B cell (primary cell): ENCODE measurements around the gene RACK1. TPM values are rescaled to one million over a fixed set of nuclear protein-coding genes. Genes with fewer than 3 reads are reported as not detected.

ENCODE experiments used
- ATAC-seq: fragments of 200-7000 bp; cut with Tn5 transposase; one replicate; pipeline ENCODE4 v1.10.0; 2021; ENCODE audit warnings: low read depth, mild to moderate bottlenecking, moderate number of reproducible peaks, moderate library complexity
- CTCF ChIA-PET: fragments of 350-600 bp; sonication (Branson Sonifier 250); formaldehyde crosslinking; loops from one replicate; lab custom pipeline; 2021; ENCODE audit warnings: antibody characterized with exemption, inconsistent platforms; lab: Charles Lee
- POLR2A ChIA-PET: fragments of 350-600 bp; sonication (Branson Sonifier 250); formaldehyde crosslinking; loops from one replicate; lab custom pipeline; 2021; ENCODE audit warnings: antibody characterized with exemption; lab: Charles Lee
- DNase-seq: peaks from one replicate; pipeline ENCODE4 v3.0.0; 2013
- H2AFZ ChIP-seq: 2 replicates; pipeline ENCODE4 v1.6.1; 2012; ENCODE audit warnings: mild to moderate bottlenecking, low read depth, low read length; ENCODE audit not compliant: insufficient read depth, poor library complexity, severe bottlenecking
- H3K27ac ChIP-seq, 2 donors: 1 replicate in 1 of 2; 2 replicates in 1 of 2; pipeline ENCODE4 v1.5.1; 2012 to 2013; ENCODE audit warnings: low read length in 2 of 2, mild to moderate bottlenecking in 2 of 2, moderate library complexity in 1 of 2
- H3K27me3 ChIP-seq, 4 experiments: fragments of 200-600 bp in 1 of 4; sonication (generic) in 1 of 4; replicated peaks in 1 of 4; 1 replicate in 2 of 4; 2 replicates in 2 of 4; pipeline versions ENCODE4 v1.6.1 to v1.7.0; 2013 to 2016; ENCODE audit warnings: low read length in 3 of 4, mild to moderate bottlenecking in 2 of 4, mixed read lengths in 1 of 4, moderate library complexity in 1 of 4; ENCODE audit not compliant: insufficient read depth in 4 of 4, control insufficient read depth in 3 of 4; ENCODE audit errors: control extremely low read depth in 1 of 4
- H3K36me3 ChIP-seq, 2 experiments: replicated peaks in 1 of 2; 1 replicate in 1 of 2; 2 replicates in 1 of 2; pipeline versions ENCODE4 v1.6.1 to v1.7.1; 2013; ENCODE audit warnings: low read length in 1 of 2; ENCODE audit not compliant: insufficient read depth in 2 of 2, control insufficient read depth in 1 of 2; ENCODE audit errors: control extremely low read depth in 1 of 2, extremely low read depth in 1 of 2
- H3K4me1 ChIP-seq, 2 donors: fragments of 200-600 bp in 1 of 2; sonication (generic) in 1 of 2; 1 replicate in 1 of 2; 2 replicates in 1 of 2; pipeline versions ENCODE4 v1.5.1 to v1.6.1; 2013 to 2017; ENCODE audit warnings: low read length in 2 of 2; ENCODE audit not compliant: control insufficient read depth in 2 of 2, insufficient read depth in 2 of 2
- H3K4me2 ChIP-seq: replicated peaks from 2 replicates; pipeline ENCODE3; 2012; ENCODE audit warnings: mild to moderate bottlenecking, low read depth, low read length; ENCODE audit not compliant: poor library complexity, severe bottlenecking
- H3K4me3 ChIP-seq, 5 experiments: fragments of 200-600 bp in 1 of 5; sonication (generic) in 1 of 5; 1 replicate in 3 of 5; 2 replicates in 2 of 5; pipeline versions ENCODE4 v1.5.1 to v1.7.0; 2011 to 2016; ENCODE audit warnings: low read length in 4 of 5, mild to moderate bottlenecking in 4 of 5, low read depth in 2 of 5, control low read depth in 1 of 5, moderate library complexity in 1 of 5; ENCODE audit not compliant: insufficient read depth in 1 of 5; ENCODE audit errors: control extremely low read depth in 1 of 5, extremely low read depth in 1 of 5
- H3K79me2 ChIP-seq: fragments of 200-600 bp; sonication (generic); one replicate; pipeline ENCODE4 v1.6.0; 2016; ENCODE audit warnings: low read length; ENCODE audit not compliant: control insufficient read depth, insufficient read depth
- H3K9ac ChIP-seq: fragments of 200-600 bp; sonication (generic); 2 replicates; pipeline ENCODE4 v1.6.1; 2017; ENCODE audit warnings: mild to moderate bottlenecking, low read length, moderate library complexity
- H3K9me3 ChIP-seq, 3 donors: one replicate each; pipeline versions ENCODE4 v1.6.1 to v1.7.1; 2013; ENCODE audit warnings: low read length in 2 of 3; ENCODE audit not compliant: control insufficient read depth in 2 of 3, insufficient read depth in 1 of 3; ENCODE audit errors: control extremely low read depth in 1 of 3
- H4K20me1 ChIP-seq: 2 replicates; pipeline ENCODE4 v1.6.0; 2012; ENCODE audit warnings: mild to moderate bottlenecking, low read length; ENCODE audit not compliant: insufficient read depth, control insufficient read depth, poor library complexity, severe bottlenecking
- H3K27ac Mint-ChIP-seq: one replicate; pipeline ENCODE4 v1.8.0; 2021; ENCODE audit warnings: mixed read lengths
- H3K27me3 Mint-ChIP-seq: one replicate; pipeline ENCODE4 v1.8.0; 2021; ENCODE audit warnings: mixed read lengths
- H3K4me1 Mint-ChIP-seq: one replicate; pipeline ENCODE4 v1.8.0; 2021; ENCODE audit warnings: mixed read lengths
- H3K4me3 Mint-ChIP-seq: one replicate; pipeline ENCODE4 v1.8.0; 2021; ENCODE audit warnings: mixed read lengths
- H3K9me3 Mint-ChIP-seq: one replicate; pipeline ENCODE4 v1.8.0; 2022; ENCODE audit warnings: mixed read lengths; ENCODE audit not compliant: insufficient read depth
- EZH2 ChIP-seq: IDR thresholded peaks from 2 replicates; pipeline ENCODE4 v1.6.1; 2012; ENCODE audit warnings: borderline replicate concordance, low read depth, mild to moderate bottlenecking, moderate library complexity, low read length; ENCODE audit not compliant: insufficient read depth, poor library complexity, severe bottlenecking
- WGBS: methylation state at CpG from one replicate; pipeline ENCODE4 v1.1.5; 2013; ENCODE audit warnings: missing lambda C conversion rate; ENCODE audit not compliant: insufficient coverage; 5-methylcytosine and 5-hydroxymethylcytosine counted together
- intact Hi-C: fragments of 100-400 bp; cut with micrococcal nuclease; formaldehyde crosslinking; loops from one replicate; pipeline ENCODE4 v1.10.0; 2022
- polyA plus RNA-seq: library from polyadenylated mRNA; depleted of rRNA; stranded (reverse); fragments of >200 nt; gene quantifications from 2 replicates; pipeline ENCODE4 v1.2.3, GENCODE V29; 2012
- total RNA-seq, 2 donors: library from RNA; stranded (reverse); fragments of 120-200 nt in 1 of 2; gene quantifications; 1 replicate in 1 of 2; 2 replicates in 1 of 2; pipeline versions ENCODE4 v1.2.3 to v1.2.4, GENCODE V29; 2013 to 2022
- TF ChIP-seq, protein P1 (sequence below): fragments of 200-600 bp; IDR thresholded peaks from one replicate; pipeline ENCODE4 v1.8.0; 2022; ENCODE audit warnings: antibody characterized with exemption, mild to moderate bottlenecking

RACK1 gene
- total and polyA plus RNA-seq, 2 donors (not counting 1 experiment from before 2014, with no cell fraction given): 2,047 to 4,130 TPM

DNA sequence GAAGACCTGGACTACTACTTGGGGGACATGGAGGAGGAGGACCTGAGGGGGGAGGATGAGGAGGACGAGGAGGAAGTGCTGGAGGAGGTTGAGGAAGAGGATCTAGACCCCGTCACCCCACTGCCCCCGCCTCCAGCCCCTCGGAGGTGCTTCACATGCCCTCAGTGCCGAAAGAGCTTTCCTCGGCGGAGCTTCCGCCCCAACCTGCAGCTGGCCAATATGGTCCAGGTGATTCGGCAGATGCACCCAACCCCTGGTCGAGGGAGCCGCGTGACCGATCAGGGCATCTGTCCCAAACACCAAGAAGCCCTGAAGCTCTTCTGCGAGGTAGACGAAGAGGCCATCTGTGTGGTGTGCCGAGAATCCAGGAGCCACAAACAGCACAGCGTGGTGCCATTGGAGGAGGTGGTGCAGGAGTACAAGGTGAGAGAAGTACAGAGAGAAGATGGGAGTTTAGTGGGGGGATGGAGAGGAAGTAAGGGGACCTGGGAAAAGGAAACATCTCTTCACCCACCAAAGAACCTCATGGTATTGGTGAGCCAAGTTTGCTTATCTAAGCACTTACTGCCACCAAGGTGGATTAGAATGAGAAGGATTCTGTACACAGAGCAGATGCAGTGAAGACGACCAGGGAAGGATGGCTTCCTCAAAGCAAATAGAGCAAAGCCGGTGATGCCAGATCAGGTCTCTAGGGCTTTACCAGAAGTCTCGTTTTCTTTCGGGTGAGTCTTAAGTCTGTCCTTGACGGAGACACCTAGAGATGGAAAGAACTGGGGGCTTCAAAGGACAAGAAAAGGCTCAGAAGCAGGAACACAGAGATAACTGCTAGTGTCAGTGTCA, 19.1 kb downstream of the RACK1 start:
- DNase-seq (peak; percentile 66), ATAC-seq (no peak)
- TF ChIP-seq, protein P1, sequence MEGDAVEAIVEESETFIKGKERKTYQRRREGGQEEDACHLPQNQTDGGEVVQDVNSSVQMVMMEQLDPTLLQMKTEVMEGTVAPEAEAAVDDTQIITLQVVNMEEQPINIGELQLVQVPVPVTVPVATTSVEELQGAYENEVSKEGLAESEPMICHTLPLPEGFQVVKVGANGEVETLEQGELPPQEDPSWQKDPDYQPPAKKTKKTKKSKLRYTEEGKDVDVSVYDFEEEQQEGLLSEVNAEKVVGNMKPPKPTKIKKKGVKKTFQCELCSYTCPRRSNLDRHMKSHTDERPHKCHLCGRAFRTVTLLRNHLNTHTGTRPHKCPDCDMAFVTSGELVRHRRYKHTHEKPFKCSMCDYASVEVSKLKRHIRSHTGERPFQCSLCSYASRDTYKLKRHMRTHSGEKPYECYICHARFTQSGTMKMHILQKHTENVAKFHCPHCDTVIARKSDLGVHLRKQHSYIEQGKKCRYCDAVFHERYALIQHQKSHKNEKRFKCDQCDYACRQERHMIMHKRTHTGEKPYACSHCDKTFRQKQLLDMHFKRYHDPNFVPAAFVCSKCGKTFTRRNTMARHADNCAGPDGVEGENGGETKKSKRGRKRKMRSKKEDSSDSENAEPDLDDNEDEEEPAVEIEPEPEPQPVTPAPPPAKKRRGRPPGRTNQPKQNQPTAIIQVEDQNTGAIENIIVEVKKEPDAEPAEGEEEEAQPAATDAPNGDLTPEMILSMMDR: no peak
- TF ChIP-seq EZH2: no peak
- Mint-ChIP-seq H3K9me3 (no peaks in the 10 kb centered on the region), H3K4me3 (peak overlapping the region; percentile 94), H3K4me1 (peaks cover 54% of the 10 kb centered on the region), H3K27ac (peak overlapping the region; percentile 98), H3K27me3 (no peaks in the 10 kb centered on the region)
- Histone ChIP-seq H3K4me3 (peak overlapping the region; percentile 68 to 95 (median 89)), H3K4me2 (peak overlapping the region; percentile 95), H3K27ac (peak overlapping the region; percentile 95), H3K79me2 (peaks cover 48% of the 10 kb centered on the region), H3K9ac (peak overlapping the region; percentile 79), H3K4me1 (peaks cover 18 to 34% of the 10 kb centered on the region in 2 donors), H2AFZ (peak overlapping the region; percentile 89), H3K36me3 (peaks cover 0 to 2% of the 10 kb centered on the region in 2 experiments), H3K9me3 (peaks cover 0 to 10% (median 0%) of the 10 kb centered on the region in 3 donors), H3K27me3 (no peaks in the 10 kb centered on the region), H4K20me1 (no peaks in the 10 kb centered on the region)
- ChIA-PET POLR2A (interaction anchor here (1.9 to 3.5 kb wide), 4 partner anchors 17 to 37 kb away, joined by 13 to 74 read pairs (median 44); partner anchors contain the start of genes RACK1 and TRIM52), CTCF (interaction anchor here (1.2 to 3.8 kb wide), 5 partner anchors 16 to 40 kb away, joined by 3 to 48 read pairs (median 9); partner anchors contain the start of genes RACK1 and TRIM52)
- WGBS: 44% methylated on average over 17 of the region's 22 CpGs
- intact Hi-C loops: no loop called here
